C4-2B (cell line): ENCODE measurements around the gene B9D1.

ENCODE experiments used
- ZFX ChIP-seq: fragments of 450-650 bp; IDR thresholded peaks from 2 replicates; pipeline ENCODE4 v1.6.1; 2017
- TF ChIP-seq, protein P1 (sequence below): fragments of 450-650 bp; conservative IDR thresholded peaks from 2 replicates; pipeline ENCODE4 v1.5.1; 2017; ENCODE audit warnings: mild to moderate bottlenecking

DNA sequence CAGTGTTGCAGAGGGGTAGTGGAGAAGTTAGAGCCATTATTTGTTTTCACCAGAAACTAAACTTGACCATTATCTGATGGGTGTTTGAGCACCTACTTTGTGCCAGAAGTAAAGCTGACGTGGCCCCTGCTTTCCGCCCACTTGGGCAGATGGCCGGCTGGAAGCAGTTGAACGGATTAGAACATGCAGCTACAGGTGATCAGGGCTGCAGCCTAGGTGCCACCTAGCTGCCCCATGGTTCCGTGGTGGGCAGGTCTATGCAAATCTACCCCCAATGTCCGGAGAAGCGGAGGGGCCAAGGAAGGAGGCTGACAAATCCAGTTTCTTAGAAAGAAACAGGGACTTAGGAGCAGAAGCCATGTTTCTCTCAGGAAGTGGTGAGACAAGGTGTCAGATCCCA, 62.7 kb downstream of the B9D1 start:
- TF ChIP-seq, protein P1, sequence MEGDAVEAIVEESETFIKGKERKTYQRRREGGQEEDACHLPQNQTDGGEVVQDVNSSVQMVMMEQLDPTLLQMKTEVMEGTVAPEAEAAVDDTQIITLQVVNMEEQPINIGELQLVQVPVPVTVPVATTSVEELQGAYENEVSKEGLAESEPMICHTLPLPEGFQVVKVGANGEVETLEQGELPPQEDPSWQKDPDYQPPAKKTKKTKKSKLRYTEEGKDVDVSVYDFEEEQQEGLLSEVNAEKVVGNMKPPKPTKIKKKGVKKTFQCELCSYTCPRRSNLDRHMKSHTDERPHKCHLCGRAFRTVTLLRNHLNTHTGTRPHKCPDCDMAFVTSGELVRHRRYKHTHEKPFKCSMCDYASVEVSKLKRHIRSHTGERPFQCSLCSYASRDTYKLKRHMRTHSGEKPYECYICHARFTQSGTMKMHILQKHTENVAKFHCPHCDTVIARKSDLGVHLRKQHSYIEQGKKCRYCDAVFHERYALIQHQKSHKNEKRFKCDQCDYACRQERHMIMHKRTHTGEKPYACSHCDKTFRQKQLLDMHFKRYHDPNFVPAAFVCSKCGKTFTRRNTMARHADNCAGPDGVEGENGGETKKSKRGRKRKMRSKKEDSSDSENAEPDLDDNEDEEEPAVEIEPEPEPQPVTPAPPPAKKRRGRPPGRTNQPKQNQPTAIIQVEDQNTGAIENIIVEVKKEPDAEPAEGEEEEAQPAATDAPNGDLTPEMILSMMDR, result no peak
- TF ChIP-seq ZFX, result no peak
